ENCODE data around the gene OR51B6. TPM values are rescaled to one million over a fixed set of nuclear protein-coding genes. Genes with fewer than 3 reads are reported as not detected.

Gene OR51B6, protein sequence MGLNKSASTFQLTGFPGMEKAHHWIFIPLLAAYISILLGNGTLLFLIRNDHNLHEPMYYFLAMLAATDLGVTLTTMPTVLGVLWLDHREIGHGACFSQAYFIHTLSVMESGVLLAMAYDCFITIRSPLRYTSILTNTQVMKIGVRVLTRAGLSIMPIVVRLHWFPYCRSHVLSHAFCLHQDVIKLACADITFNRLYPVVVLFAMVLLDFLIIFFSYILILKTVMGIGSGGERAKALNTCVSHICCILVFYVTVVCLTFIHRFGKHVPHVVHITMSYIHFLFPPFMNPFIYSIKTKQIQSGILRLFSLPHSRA
- total RNA-seq (not detected), total RNA-seq (0 reads per million in 172 experiments)
- not detected for polyA plus RNA-seq (2013, experiment 1 of 2)
- not detected for polyA plus RNA-seq (2013, experiment 2 of 2)

DNA sequence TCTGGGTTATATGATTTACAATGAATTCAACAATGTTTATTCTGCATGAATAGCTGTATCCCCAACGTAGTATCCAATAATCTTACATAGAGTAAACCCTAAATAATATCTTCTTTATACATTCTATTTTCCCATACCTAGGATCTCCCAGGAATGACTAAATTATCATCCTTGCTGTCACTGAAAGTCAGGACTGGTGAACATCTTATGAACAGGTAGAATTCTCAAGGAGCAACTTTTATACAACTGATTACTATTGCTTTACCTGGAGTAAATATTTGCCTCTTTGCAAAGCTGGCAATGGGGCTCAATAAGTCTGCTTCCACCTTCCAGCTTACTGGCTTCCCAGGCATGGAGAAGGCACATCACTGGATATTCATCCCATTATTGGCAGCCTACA lies at the start of gene OR51B6:
TSS of gene OR51B6 (plus strand) at position 301 of the 400 bp plus-strand sequence. CDS start at position 301, 0 bp downstream.
- ChIA-PET POLR2A (no interaction called here), CTCF (no interaction called here)
- Mint-ChIP-seq H3K27ac (no peak within 1 kb of the TSS), H3K4me3 (no peak within 1 kb of the TSS), H3K27me3 (peaks cover 19% of the 10 kb centered on the region), H3K36me3 (ENCODE audit: low read depth) (no peaks in the 10 kb centered on the region), H3K4me1 (ENCODE audit: low read depth) (no peaks in the 10 kb centered on the region), H3K9me3 (no peaks in the 10 kb centered on the region)
- H3K27ac ChIP-seq (ENCODE audit: low read depth in 1 of 2, low read length in 2 of 2), result no peak within 1 kb of the TSS
- H3K9me3 ChIP-seq (ENCODE audit: control insufficient read depth in 1 of 2, insufficient read depth in 1 of 2, low read length in 2 of 2), result peaks cover 0 to 3% of the 10 kb centered on the region in 2 experiments
- H3K4me1 ChIP-seq (ENCODE audit: insufficient read depth, low read length), result no peaks in the 10 kb centered on the region
- TF ChIP-seq, protein P1, sequence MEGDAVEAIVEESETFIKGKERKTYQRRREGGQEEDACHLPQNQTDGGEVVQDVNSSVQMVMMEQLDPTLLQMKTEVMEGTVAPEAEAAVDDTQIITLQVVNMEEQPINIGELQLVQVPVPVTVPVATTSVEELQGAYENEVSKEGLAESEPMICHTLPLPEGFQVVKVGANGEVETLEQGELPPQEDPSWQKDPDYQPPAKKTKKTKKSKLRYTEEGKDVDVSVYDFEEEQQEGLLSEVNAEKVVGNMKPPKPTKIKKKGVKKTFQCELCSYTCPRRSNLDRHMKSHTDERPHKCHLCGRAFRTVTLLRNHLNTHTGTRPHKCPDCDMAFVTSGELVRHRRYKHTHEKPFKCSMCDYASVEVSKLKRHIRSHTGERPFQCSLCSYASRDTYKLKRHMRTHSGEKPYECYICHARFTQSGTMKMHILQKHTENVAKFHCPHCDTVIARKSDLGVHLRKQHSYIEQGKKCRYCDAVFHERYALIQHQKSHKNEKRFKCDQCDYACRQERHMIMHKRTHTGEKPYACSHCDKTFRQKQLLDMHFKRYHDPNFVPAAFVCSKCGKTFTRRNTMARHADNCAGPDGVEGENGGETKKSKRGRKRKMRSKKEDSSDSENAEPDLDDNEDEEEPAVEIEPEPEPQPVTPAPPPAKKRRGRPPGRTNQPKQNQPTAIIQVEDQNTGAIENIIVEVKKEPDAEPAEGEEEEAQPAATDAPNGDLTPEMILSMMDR (IDR thresholded peaks at IDR 0.05), result no peak
- ATAC-seq (ENCODE audit: poor library complexity) (no peak), DNase-seq (no peak)
- no peaks in the 10 kb centered on the region for H3K36me3 ChIP-seq (ENCODE audit: insufficient read depth, low read length)
- H3K27me3 ChIP-seq (ENCODE audit: control insufficient read depth in 1 of 2, insufficient read depth in 2 of 2, low read length in 2 of 2), result peaks cover 0 to 4% of the 10 kb centered on the region in 2 experiments
- H3K4me3 ChIP-seq (ENCODE audit: low read length), result no peak within 1 kb of the TSS
- intact Hi-C loops (cut with DNase I, micrococcal nuclease), result no loop called here

DNA sequence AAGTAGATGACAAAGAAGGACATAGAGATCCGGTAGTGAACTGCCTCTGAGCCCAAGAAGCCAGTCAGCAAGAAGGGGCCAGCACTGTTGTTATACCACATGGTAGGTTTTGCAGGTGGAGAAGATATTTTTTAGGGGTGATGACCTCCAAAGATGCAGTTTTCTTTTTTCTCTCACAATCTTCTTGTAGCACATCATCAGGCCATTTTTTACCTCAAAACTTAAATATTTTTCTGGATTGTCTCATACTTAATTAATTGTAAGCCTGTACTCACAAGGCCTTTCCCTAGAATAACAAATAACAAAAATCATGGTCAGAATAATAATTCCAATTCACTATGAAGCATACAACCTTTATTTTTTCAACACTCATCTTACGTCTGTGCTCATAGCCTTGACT lies 49.5 kb upstream of the OR51B6 start, which contains the start of gene OR51B4:
TSS of gene OR51B4 (minus strand) at position 101 of the 400 bp plus-strand sequence. CDS start at position 101, 0 bp downstream.
- POLR2A ChIA-PET, result no interaction called here
- no peak within 1 kb of the TSS for H3K27ac ChIP-seq (ENCODE audit: low read depth in 1 of 2, low read length in 2 of 2)
- ATAC-seq (ENCODE audit: poor library complexity), result no peak
- H3K36me3 Mint-ChIP-seq (ENCODE audit: low read depth), result no peaks in the 10 kb centered on the region
- H3K4me3 Mint-ChIP-seq, result no peak within 1 kb of the TSS
- no peaks in the 10 kb centered on the region for H3K4me1 ChIP-seq (ENCODE audit: insufficient read depth, low read length)
- H3K4me1 Mint-ChIP-seq (ENCODE audit: low read depth), result no peaks in the 10 kb centered on the region
- H3K9me3 Mint-ChIP-seq, result no peaks in the 10 kb centered on the region
- H3K27me3 Mint-ChIP-seq, result peaks cover 3% of the 10 kb centered on the region
- no peaks in the 10 kb centered on the region for H3K36me3 ChIP-seq (ENCODE audit: insufficient read depth, low read length)
- no peaks in the 10 kb centered on the region for H3K9me3 ChIP-seq (ENCODE audit: control insufficient read depth in 1 of 2, insufficient read depth in 1 of 2, low read length in 2 of 2)
- DNase-seq, result no peak
- H3K4me3 ChIP-seq (ENCODE audit: low read length), result no peak within 1 kb of the TSS
- no peak within 1 kb of the TSS for H3K27ac Mint-ChIP-seq
- no peaks in the 10 kb centered on the region for H3K27me3 ChIP-seq (ENCODE audit: control insufficient read depth in 1 of 2, insufficient read depth in 2 of 2, low read length in 2 of 2)
- CTCF ChIA-PET, result no interaction called here
- intact Hi-C loops (cut with DNase I, micrococcal nuclease), result no loop called here
- TF ChIP-seq, protein P1 (IDR thresholded peaks at IDR 0.05), result no peak

DNA sequence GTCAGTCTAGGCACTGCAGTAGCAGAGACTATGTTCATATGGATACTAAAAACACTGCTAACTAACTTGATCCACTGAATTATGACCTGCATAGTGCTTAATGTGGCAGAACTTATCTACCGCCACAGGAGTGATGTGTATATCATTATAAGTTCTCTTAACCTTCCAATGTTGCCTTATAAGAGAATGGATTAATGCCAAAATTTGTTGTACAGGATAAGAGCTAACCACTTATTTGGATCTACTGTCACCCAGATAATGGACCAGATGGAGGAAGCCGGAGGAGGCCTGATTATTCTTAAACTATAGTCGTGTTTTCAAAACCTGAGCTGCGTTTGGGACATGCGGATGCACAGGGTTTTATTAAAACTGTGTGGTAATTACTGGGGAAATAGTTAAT lies 47.7 kb upstream of the OR51B6 start:
- H3K27ac ChIP-seq (ENCODE audit: low read depth in 1 of 2, low read length in 2 of 2), result no peak overlapping the region
- intact Hi-C loops (cut with DNase I, micrococcal nuclease), result no loop called here
- no peaks in the 10 kb centered on the region for H3K9me3 ChIP-seq (ENCODE audit: control insufficient read depth in 1 of 2, insufficient read depth in 1 of 2, low read length in 2 of 2)
- ChIA-PET POLR2A (no interaction called here), CTCF (no interaction called here)
- Mint-ChIP-seq H3K27ac (no peak overlapping the region), H3K36me3 (ENCODE audit: low read depth) (no peaks in the 10 kb centered on the region), H3K27me3 (peaks cover 7% of the 10 kb centered on the region), H3K4me3 (no peak overlapping the region), H3K4me1 (ENCODE audit: low read depth) (no peaks in the 10 kb centered on the region), H3K9me3 (no peaks in the 10 kb centered on the region)
- ATAC-seq (ENCODE audit: poor library complexity) (no peak), DNase-seq (no peak)
- H3K27me3 ChIP-seq (ENCODE audit: control insufficient read depth in 1 of 2, insufficient read depth in 2 of 2, low read length in 2 of 2), result no peaks in the 10 kb centered on the region
- no peaks in the 10 kb centered on the region for H3K4me1 ChIP-seq (ENCODE audit: insufficient read depth, low read length)
- TF ChIP-seq, protein P1 (IDR thresholded peaks at IDR 0.05), result no peak
- no peak overlapping the region for H3K4me3 ChIP-seq (ENCODE audit: low read length)
- H3K36me3 ChIP-seq (ENCODE audit: insufficient read depth, low read length), result no peaks in the 10 kb centered on the region

Measured in CD4-positive, alpha-beta T cell (primary cell).